Stimulated activated CD4-positive, alpha-beta T cell treated with anti-CD3 and anti-CD28 coated beads, TNF-alpha, amount 100 ng/mL, for 24 hours (primary cell): ENCODE data around the gene CPNE9.

ENCODE experiments used
- DNase-seq, 3 experiments: peaks; one replicate each; pipeline ENCODE4 v3.0.0-alpha.2; 2020; ENCODE audit warnings: low read depth in 3 of 3

CPNE9 gene

GRCh38 chr3:9703736-9704346, at the start of gene CPNE9:
TSS of gene CPNE9 (plus strand) at chr3:9703833. CDS start at chr3:9703997, 164 bp downstream.
- no peak for DNase-seq

- DNase-seq = no peak
Measured at GRCh38 chr3:9659849-9660248, 43.8 kb upstream of the CPNE9 start.

GRCh38 chr3:9660972-9661371, 42.7 kb upstream of the CPNE9 start:
- no peak for DNase-seq

GRCh38 chr3:9664119-9664751, 39.4 kb upstream of the CPNE9 start:
- DNase-seq = no peak

- DNase-seq = no peak
Measured at GRCh38 chr3:9666704-9667445, 36.8 kb upstream of the CPNE9 start.

GRCh38 chr3:9669277-9669676, 34.4 kb upstream of the CPNE9 start:
- DNase-seq = no peak

GRCh38 chr3:9669720-9670432, 33.8 kb upstream of the CPNE9 start:
- DNase-seq = no peak

GRCh38 chr3:9673082-9673481, 30.6 kb upstream of the CPNE9 start:
- no peak for DNase-seq

GRCh38 chr3:9673752-9674151, 29.9 kb upstream of the CPNE9 start:
- no peak for DNase-seq

- no peak for DNase-seq
Measured at GRCh38 chr3:9675736-9676290, 27.8 kb upstream of the CPNE9 start.

- no peak for DNase-seq
Measured at GRCh38 chr3:9676785-9677184, 26.8 kb upstream of the CPNE9 start.

GRCh38 chr3:9678493-9678892, 25.1 kb upstream of the CPNE9 start:
- no peak for DNase-seq

- DNase-seq = no peak
Measured at GRCh38 chr3:9679476-9680080, 24.1 kb upstream of the CPNE9 start.

- no peak for DNase-seq
Measured at GRCh38 chr3:9681011-9681722, 22.5 kb upstream of the CPNE9 start.

- no peak for DNase-seq
Measured at GRCh38 chr3:9681723-9682081, 21.9 kb upstream of the CPNE9 start.

GRCh38 chr3:9682096-9682495, 21.5 kb upstream of the CPNE9 start:
- DNase-seq = no peak

- DNase-seq = no peak
Measured at GRCh38 chr3:9683426-9683825, 20.2 kb upstream of the CPNE9 start.

- DNase-seq = no peak
Measured at GRCh38 chr3:9685216-9686049, 18.2 kb upstream of the CPNE9 start.

GRCh38 chr3:9686050-9686550, 17.5 kb upstream of the CPNE9 start:
- DNase-seq = no peak

GRCh38 chr3:9686703-9687102, 16.9 kb upstream of the CPNE9 start:
- no peak for DNase-seq
